H1 (cell line): ENCODE results near the gene SEC24B. TPM values are rescaled to one million over a fixed set of nuclear protein-coding genes. Genes with fewer than 3 reads are reported as not detected.

ENCODE experiments used
- CTCF ChIA-PET: fragments of 300-600 bp; sonication (Branson Sonifier 250); formaldehyde crosslinking; loops from one replicate; lab custom pipeline; 2021; ENCODE audit not compliant: partially characterized antibody; lab: Charles Lee
- POLR2A ChIA-PET: fragments of 300-600 bp; sonication (Branson Sonifier 250); formaldehyde crosslinking; loops from one replicate; lab custom pipeline; 2021; ENCODE audit warnings: inconsistent platforms; ENCODE audit not compliant: partially characterized antibody; lab: Charles Lee
- DNase-seq, 2 experiments: peaks; one replicate each; pipeline versions ENCODE4 v3.0.0 to v3.0.0-alpha.2; 2010 to 2022; ENCODE audit warnings: low spot score in 2 of 2, low read depth in 1 of 2, mixed read lengths in 1 of 2
- FAIRE-seq: peaks from 2 replicates; lab custom pipeline; 2011; peaks lifted over from hg19 to GRCh38; lab: Jason Lieb, UNC
- H2AFZ ChIP-seq: 2 replicates; pipeline ENCODE4 v1.8.1; 2012; ENCODE audit warnings: low read length, inconsistent platforms
- H2AK5ac ChIP-seq: 2 replicates; pipeline ENCODE4 v1.6.1; 2013; ENCODE audit warnings: low read depth, low read length
- H2BK120ac ChIP-seq: replicated peaks from 2 replicates; pipeline ENCODE3; 2013; ENCODE audit warnings: low read depth, low read length, inconsistent platforms
- H2BK12ac ChIP-seq: 2 replicates; pipeline ENCODE4 v1.6.1; 2013; ENCODE audit warnings: low read depth, low read length
- H2BK15ac ChIP-seq: 2 replicates; pipeline ENCODE4 v1.6.1; 2013; ENCODE audit warnings: low read length
- H2BK20ac ChIP-seq: 2 replicates; pipeline ENCODE4 v1.6.1; 2013; ENCODE audit warnings: low read length
- H2BK5ac ChIP-seq: 2 replicates; pipeline ENCODE4 v1.6.1; 2013; ENCODE audit warnings: low read depth, low read length
- H3K14ac ChIP-seq: 2 replicates; pipeline ENCODE4 v1.6.1; 2013; ENCODE audit warnings: inconsistent platforms; ENCODE audit not compliant: insufficient read length
- H3K18ac ChIP-seq: 2 replicates; pipeline ENCODE4 v1.6.1; 2013; ENCODE audit warnings: low read length; ENCODE audit errors: extremely low read depth
- H3K23ac ChIP-seq: 2 replicates; pipeline ENCODE4 v1.6.1; 2013; ENCODE audit warnings: inconsistent platforms; ENCODE audit not compliant: insufficient read length
- H3K23me2 ChIP-seq: 2 replicates; pipeline ENCODE4 v1.6.1; 2013; ENCODE audit warnings: low read depth, low read length
- H3K27ac ChIP-seq: 2 replicates; pipeline ENCODE4 v1.6.1; 2011; ENCODE audit warnings: low read depth, low read length, inconsistent platforms
- H3K27me3 ChIP-seq, 4 experiments: replicated peaks in 1 of 4; 1 replicate in 1 of 4; 2 replicates in 3 of 4; pipeline versions ENCODE4 v1.6.1 to v1.8.1; 2011 to 2013; ENCODE audit warnings: low read length in 3 of 4, mild to moderate bottlenecking in 3 of 4, inconsistent platforms in 2 of 4, mixed read lengths in 2 of 4, moderate library complexity in 1 of 4; ENCODE audit not compliant: control insufficient read depth in 3 of 4, insufficient read depth in 3 of 4; ENCODE audit errors: extremely low read depth in 1 of 4
- H3K36me3 ChIP-seq, 4 experiments: 2 replicates each; pipeline versions ENCODE4 v1.6.1 to v1.8.1; 2011 to 2013; ENCODE audit warnings: mild to moderate bottlenecking in 4 of 4, low read length in 3 of 4, moderate library complexity in 2 of 4, control low read depth in 1 of 4, inconsistent platforms in 1 of 4; ENCODE audit not compliant: insufficient read depth in 4 of 4, control insufficient read depth in 2 of 4
- H3K4ac ChIP-seq: replicated peaks from 2 replicates; pipeline ENCODE3; 2013; ENCODE audit warnings: low read length, low read depth, mixed read lengths, inconsistent platforms; ENCODE audit not compliant: insufficient read length
- H3K4me1 ChIP-seq, 4 experiments: replicated peaks in 1 of 4; 1 replicate in 1 of 4; 2 replicates in 3 of 4; pipeline versions ENCODE4 v1.6.1 to v1.8.1; 2011 to 2013; ENCODE audit warnings: low read length in 3 of 4, inconsistent platforms in 2 of 4, mixed read lengths in 1 of 4; ENCODE audit not compliant: insufficient read depth in 4 of 4, control insufficient read depth in 3 of 4
- H3K4me2 ChIP-seq, 2 experiments: 2 replicates each; pipeline versions ENCODE4 v1.6.1 to v1.8.1; 2011 to 2013; ENCODE audit warnings: low read depth in 2 of 2, low read length in 2 of 2, control low read depth in 1 of 2, inconsistent platforms in 1 of 2, mild to moderate bottlenecking in 1 of 2; ENCODE audit not compliant: insufficient read depth in 1 of 2
- H3K4me3 ChIP-seq, 4 experiments: fragments of 200-600, 300-600 bp in 1 of 4; sonication (generic), shearing (Covaris generic), sonication (Bioruptor Twin) in 1 of 4; 2 replicates each; pipeline versions ENCODE4 v1.5.1 to v1.8.1; 2011 to 2016; ENCODE audit warnings: low read length in 4 of 4, low read depth in 3 of 4, control low read depth in 2 of 4, inconsistent platforms in 2 of 4, mild to moderate bottlenecking in 2 of 4, mixed read lengths in 1 of 4, moderate library complexity in 1 of 4; ENCODE audit not compliant: insufficient read depth in 2 of 4; ENCODE audit errors: extremely low read depth in 1 of 4
- H3K56ac ChIP-seq: replicated peaks from 2 replicates; pipeline ENCODE3; 2013; ENCODE audit warnings: low read depth, mild to moderate bottlenecking, mixed read lengths, low read length, inconsistent platforms; ENCODE audit not compliant: insufficient read length
- H3K79me1 ChIP-seq: 2 replicates; pipeline ENCODE4 v1.6.1; 2013; ENCODE audit warnings: low read depth, low read length, control low read depth
- H3K79me2 ChIP-seq, 2 experiments: 2 replicates each; pipeline versions ENCODE4 v1.6.1 to v1.8.1; 2012 to 2013; ENCODE audit warnings: low read length in 2 of 2, mild to moderate bottlenecking in 2 of 2, inconsistent platforms in 1 of 2; ENCODE audit not compliant: insufficient read depth in 2 of 2, control insufficient read depth in 1 of 2
- H3K9ac ChIP-seq, 4 experiments: replicated peaks in 1 of 4; 1 replicate in 1 of 4; 2 replicates in 3 of 4; pipeline versions ENCODE4 v1.6.1 to v1.8.1; 2011 to 2013; ENCODE audit warnings: low read depth in 3 of 4, low read length in 3 of 4, control low read depth in 2 of 4, mild to moderate bottlenecking in 2 of 4, moderate library complexity in 2 of 4, inconsistent platforms in 1 of 4; ENCODE audit errors: extremely low read depth in 1 of 4
- H3K9me3 ChIP-seq, 2 experiments: 2 replicates each; pipeline versions ENCODE4 v1.6.1 to v1.8.1; 2012 to 2013; ENCODE audit warnings: mild to moderate bottlenecking in 2 of 2, moderate library complexity in 2 of 2, control low read depth in 1 of 2, inconsistent platforms in 1 of 2, low read depth in 1 of 2, low read length in 1 of 2, mixed read lengths in 1 of 2; ENCODE audit not compliant: insufficient read depth in 2 of 2
- H4K20me1 ChIP-seq, 2 experiments: replicated peaks in 1 of 2; 2 replicates each; pipeline versions ENCODE3 to v1.8.1; 2011 to 2013; ENCODE audit warnings: inconsistent platforms in 2 of 2, low read length in 2 of 2, mild to moderate bottlenecking in 1 of 2; ENCODE audit not compliant: insufficient read depth in 2 of 2, control insufficient read depth in 1 of 2
- H4K5ac ChIP-seq: 2 replicates; pipeline ENCODE4 v1.6.1; 2013; ENCODE audit warnings: low read length, low read depth, mixed read lengths, inconsistent platforms; ENCODE audit not compliant: insufficient read length
- H4K8ac ChIP-seq: 2 replicates; pipeline ENCODE4 v1.8.0; 2013; ENCODE audit warnings: mild to moderate bottlenecking, moderate library complexity, low read length, inconsistent platforms; ENCODE audit not compliant: insufficient read depth; ENCODE audit errors: extremely low read depth
- H4K91ac ChIP-seq: replicated peaks from 2 replicates; pipeline ENCODE3; 2013; ENCODE audit warnings: low read length, mixed read lengths, inconsistent platforms; ENCODE audit not compliant: insufficient read length
- GABPA ChIP-seq: IDR thresholded peaks from 2 replicates; pipeline ENCODE4 v1.6.1; 2011; ENCODE audit warnings: mild to moderate bottlenecking, low read length, moderate library complexity, borderline replicate concordance; ENCODE audit not compliant: insufficient read depth
- RFX5 ChIP-seq: IDR thresholded peaks from 2 replicates; pipeline ENCODE4 v1.6.1; 2011; ENCODE audit warnings: low read depth, low read length, improper control_type of control experiment, borderline replicate concordance
- SIRT6 ChIP-seq: IDR thresholded peaks from one replicate; pipeline ENCODE4 v1.7.1; 2012; ENCODE audit warnings: low read length, inconsistent platforms
- WGBS, 2 experiments: shearing (Covaris generic) in 1 of 2; methylation state at CpG; one replicate each; pipeline versions ENCODE4 v1.1.6 to v1.1.7; 2013 to 2015; ENCODE audit warnings: low lambda C conversion rate in 2 of 2, mixed read lengths in 2 of 2, inconsistent platforms in 1 of 2, low coverage in 1 of 2, missing lambda C conversion rate in 1 of 2; ENCODE audit not compliant: insufficient replicate concordance in 2 of 2, insufficient coverage in 1 of 2, insufficient read length in 1 of 2; ENCODE audit errors: extremely low coverage in 1 of 2, missing lambda C conversion rate in 1 of 2; 5-methylcytosine and 5-hydroxymethylcytosine counted together
- polyA plus RNA-seq, 7 experiments: library from polyadenylated mRNA; depleted of rRNA in 3 of 7; stranded (reverse) in 5 of 7; unstranded in 2 of 7; fragments of >200 nt in 5 of 7; fragments of 200-250 nt in 2 of 7; gene quantifications; 1 replicate in 5 of 7; 2 replicates in 1 of 7; 4 replicates in 1 of 7; pipeline versions ENCODE4 v1.2.1 to v1.2.3, GENCODE V29; 2011 to 2013; ENCODE audit warnings: missing spikeins in 2 of 7, mixed read lengths in 2 of 7
- total RNA-seq: library from RNA; stranded (reverse); fragmentation: NEBNext Ultra II Directional; extraction: Animal tissue kit (Norgen Biotek cat#: 25700); gene quantifications from 2 replicates; pipeline ENCODE4 v1.2.1, GENCODE V29; 2021

Gene SEC24B
- total and polyA plus RNA-seq, 2 of the 8 experiments (the other 6 are each of a cell fraction or from before 2014, with no cell fraction given) = 25.6 to 30.9 TPM

GRCh38 chr4:109572154-109572553 lies 138.5 kb downstream of the SEC24B start:
- H4K91ac ChIP-seq = no peak overlapping the region
- H2BK15ac ChIP-seq = no peak overlapping the region

More at GRCh38 chr4:109572154-109572553, 138.5 kb downstream of the SEC24B start:
- Histone ChIP-seq H3K23ac (no peak overlapping the region), H2AK5ac (no peak overlapping the region), H2BK12ac (no peak overlapping the region), H3K9me3 (no peaks in the 10 kb centered on the region), H3K56ac (no peak overlapping the region), H3K36me3 (no peaks in the 10 kb centered on the region), H3K27ac (no peak overlapping the region), H3K4me3 (no peak overlapping the region), H2BK5ac (no peak overlapping the region), H3K18ac (no peak overlapping the region), H3K9ac (no peak overlapping the region), H3K79me1 (no peaks in the 10 kb centered on the region), H3K4ac (no peak overlapping the region), H3K27me3 (no peaks in the 10 kb centered on the region), H2BK20ac (no peak overlapping the region), H4K8ac (no peak overlapping the region), H3K23me2 (no peaks in the 10 kb centered on the region), H3K79me2 (no peaks in the 10 kb centered on the region), H2BK120ac (no peak overlapping the region), H3K14ac (no peak overlapping the region), H4K5ac (no peak overlapping the region), H2AFZ (no peak overlapping the region), H4K20me1 (no peaks in the 10 kb centered on the region)
- ChIA-PET POLR2A (interaction anchor here (1.6 kb wide), 1 partner anchor 10 kb away, joined by 4 read pairs; no protein-coding TSS in a partner anchor), CTCF (interaction anchor here (0.7 to 1.5 kb wide), 6 partner anchors 9 to 150 kb away, joined by 3 to 5 read pairs (median 4); no protein-coding TSS in a partner anchor)
- DNase-seq (no peak), FAIRE-seq (no peak)
- TF ChIP-seq SIRT6 (no peak), GABPA (no peak), RFX5 (no peak)
- TF ChIP-seq, all 59 proteins: peak for 0
- Histone ChIP-seq H3K4me1 (no peaks in the 10 kb centered on the region), H3K4me2 (no peak overlapping the region)
- WGBS, 2 experiments = 93% methylated on average over 3 of the region's 3 CpGs; no CpG with 5 or more reads in 1 of the 2 experiments
